A673 (cell line): ENCODE results near the gene CEMIP2. TPM values are rescaled to one million over a fixed set of nuclear protein-coding genes. Genes with fewer than 3 reads are reported as not detected.

Experiments
- BruUV-seq: library from RNA; stranded (reverse); fragments of 400-500 nt; replicated peaks from 2 replicates; lab custom pipeline; 2021; lab: Mats Ljungman, UMichigan
- CTCF ChIA-PET: fragments of 300-600 bp; sonication (Branson Sonifier 250); formaldehyde crosslinking; loops from one replicate; lab custom pipeline; 2022; ENCODE audit warnings: antibody characterized with exemption; lab: Charles Lee
- POLR2A ChIA-PET: fragments of 300-600 bp; sonication (Branson Sonifier 250); formaldehyde crosslinking; loops from one replicate; lab custom pipeline; 2022; ENCODE audit warnings: antibody characterized with exemption; ENCODE audit not compliant: low non-redundant PET; lab: Charles Lee
- DNase-seq: peaks from one replicate; pipeline ENCODE4 v3.0.0-alpha.2; 2015; ENCODE audit warnings: low spot score
- H3K27ac ChIP-seq: fragments of 200-600 bp; sonication (generic); 2 replicates; pipeline ENCODE4 v1.5.1; 2016; ENCODE audit warnings: mixed run types, low read depth, mild to moderate bottlenecking, mixed read lengths, antibody characterized with exemption, low read length; ENCODE audit not compliant: poor library complexity, severe bottlenecking
- H3K27me3 ChIP-seq: fragments of 200-600 bp; sonication (generic); replicated peaks from 2 replicates; pipeline ENCODE4 v1.6.1; 2017; ENCODE audit warnings: mixed run types, low read depth, mild to moderate bottlenecking, mixed read lengths, antibody characterized with exemption, low read length; ENCODE audit not compliant: insufficient read depth, poor library complexity
- H3K36me3 ChIP-seq: fragments of 200-600 bp; sonication (generic); 2 replicates; pipeline ENCODE4 v1.6.1; 2016; ENCODE audit warnings: mixed run types, mild to moderate bottlenecking, mixed read lengths, antibody characterized with exemption, low read length; ENCODE audit not compliant: insufficient read depth, poor library complexity, severe bottlenecking
- H3K4me1 ChIP-seq: fragments of 200-600 bp; sonication (generic); 2 replicates; pipeline ENCODE4 v1.6.1; 2017; ENCODE audit warnings: mixed run types, mild to moderate bottlenecking, mixed read lengths, antibody characterized with exemption, low read length; ENCODE audit not compliant: insufficient read depth, poor library complexity, severe bottlenecking
- H3K4me3 ChIP-seq: fragments of 200-600 bp; sonication (generic); 2 replicates; pipeline ENCODE4 v1.5.1; 2016; ENCODE audit warnings: low read depth, mixed run types, mild to moderate bottlenecking, mixed read lengths, low read length; ENCODE audit not compliant: poor library complexity, severe bottlenecking
- H3K9me3 ChIP-seq: fragments of 200-600 bp; sonication (generic); 2 replicates; pipeline ENCODE4 v1.6.1; 2016; ENCODE audit warnings: mixed run types, low read depth, mild to moderate bottlenecking, mixed read lengths, antibody characterized with exemption, low read length; ENCODE audit not compliant: poor library complexity, severe bottlenecking
- CTCF ChIP-seq: fragments of 300-800, 200-600 bp; sonication (generic); conservative IDR thresholded peaks from 2 replicates; pipeline ENCODE4 v1.5.1; 2017; ENCODE audit warnings: low read depth, mild to moderate bottlenecking, antibody characterized with exemption, low read length, moderate library complexity, mixed read lengths
- EZH2 ChIP-seq: fragments of 200-600 bp; sonication (generic); IDR thresholded peaks from 2 replicates; pipeline ENCODE4 v1.6.1; 2017; ENCODE audit warnings: borderline replicate concordance, low read depth, mild to moderate bottlenecking, mixed read lengths, antibody characterized with exemption, low read length; ENCODE audit not compliant: poor library complexity, severe bottlenecking
- intact Hi-C: fragments of 100-400 bp; cut with micrococcal nuclease; formaldehyde crosslinking; loops from one replicate; pipeline ENCODE4 v1.10.0; 2022; ENCODE audit not compliant: unreplicated experiment
- total RNA-seq: library from RNA; stranded (reverse); gene quantifications from 2 replicates; pipeline ENCODE4 v1.2.3, GENCODE V29; 2021

CEMIP2 gene
- total RNA-seq, 1 experiment from 2014 or later, result 32.9 TPM

- no TSS peak for BruUV-seq
- no peak overlapping the region for H3K27ac ChIP-seq
- peaks cover 6% of the 10 kb centered on the region for H3K4me1 ChIP-seq
- no peaks in the 10 kb centered on the region for H3K9me3 ChIP-seq
- no peak overlapping the region for H3K4me3 ChIP-seq
- DNase-seq, result no peak
- ChIA-PET POLR2A (no interaction called here), CTCF (no interaction called here)
- intact Hi-C loops, result loop anchor here (2.0 kb wide), 1 partner anchor 21 kb away; no protein-coding TSS in a partner anchor
- H3K36me3 ChIP-seq, result no peaks in the 10 kb centered on the region
- TF ChIP-seq EZH2 (no peak), CTCF (no peak)
- H3K27me3 ChIP-seq, result no peaks in the 10 kb centered on the region
Measured at GRCh38 chr9:71690063-71690688, 78.1 kb downstream of the CEMIP2 start.

GRCh38 chr9:71687676-71688075 lies 80.6 kb downstream of the CEMIP2 start:
- DNase-seq, result no peak
- TF ChIP-seq EZH2 (no peak), CTCF (no peak)
- intact Hi-C loops, result no loop called here
- POLR2A ChIA-PET, result no interaction called here
- Histone ChIP-seq H3K4me1 (peaks cover 24% of the 10 kb centered on the region), H3K36me3 (no peaks in the 10 kb centered on the region), H3K4me3 (no peak overlapping the region), H3K9me3 (no peaks in the 10 kb centered on the region), H3K27me3 (no peaks in the 10 kb centered on the region), H3K27ac (no peak overlapping the region)
- CTCF ChIA-PET, result no interaction called here
- no TSS peak for BruUV-seq

- POLR2A ChIA-PET, result no interaction called here
- no peak for DNase-seq
- H3K27ac ChIP-seq, result no peak overlapping the region
- H3K27me3 ChIP-seq, result no peaks in the 10 kb centered on the region
- no peaks in the 10 kb centered on the region for H3K9me3 ChIP-seq
- CTCF ChIA-PET, result no interaction called here
- H3K36me3 ChIP-seq, result no peaks in the 10 kb centered on the region
- H3K4me1 ChIP-seq, result peaks cover 21% of the 10 kb centered on the region
- TF ChIP-seq EZH2, result no peak
- no peak for TF ChIP-seq CTCF
- intact Hi-C loops, result no loop called here
- no TSS peak for BruUV-seq
- H3K4me3 ChIP-seq, result no peak overlapping the region
Measured at GRCh38 chr9:71685988-71686387, 82.3 kb downstream of the CEMIP2 start.
